Stimulated activated CD8-positive, alpha-beta memory T cell treated with anti-CD3 and anti-CD28 coated beads, Interleukin-7, amount 100 ng/mL, for 4 hours (primary cell): ENCODE data around the gene MRRF.

Experiments used
- DNase-seq, 2 donors: peaks; one replicate each; pipeline ENCODE4 v3.0.0-alpha.2; 2020; ENCODE audit warnings: low read depth in 2 of 2

Gene MRRF

DNA sequence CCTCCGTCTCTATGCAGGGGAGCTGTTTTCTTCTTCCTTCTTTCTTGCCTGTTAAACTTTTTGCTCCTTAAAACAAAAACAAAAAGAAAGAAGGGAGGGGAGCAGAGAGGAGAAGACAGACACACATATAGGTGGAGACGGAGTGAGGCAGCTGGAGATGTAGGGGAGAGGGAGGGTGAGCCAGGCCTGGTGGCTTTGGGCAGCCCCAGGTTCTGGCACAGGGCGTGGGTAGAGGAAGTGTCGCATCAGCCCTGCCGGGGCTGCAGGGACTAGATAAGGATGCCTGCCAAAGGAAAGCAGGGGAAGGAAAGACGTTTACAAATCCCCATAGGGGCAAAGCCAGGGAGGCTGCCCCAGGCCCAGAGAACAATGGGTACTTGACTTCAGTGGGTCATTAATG lies 67.4 kb downstream of the MRRF start:
- no peak for DNase-seq

DNA sequence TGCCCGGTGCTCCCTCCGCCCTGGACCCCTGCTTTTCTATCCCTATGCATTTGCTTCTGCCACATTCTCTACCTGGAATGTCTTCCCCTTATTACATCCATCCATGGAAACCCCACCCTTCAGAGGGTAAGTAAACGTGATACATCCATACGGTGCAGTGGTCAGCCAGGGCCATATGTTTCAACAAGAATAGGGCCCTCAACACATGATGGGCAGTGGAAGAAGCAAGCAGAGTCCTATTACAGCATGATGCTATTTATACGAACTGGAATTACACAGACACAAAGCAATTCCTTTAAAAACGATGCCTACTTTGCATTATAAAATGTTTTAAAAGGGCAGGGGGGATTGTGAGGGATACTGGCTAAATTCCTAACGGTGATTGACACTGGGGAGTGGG lies 68.0 kb downstream of the MRRF start:
- DNase-seq, result no peak

DNA sequence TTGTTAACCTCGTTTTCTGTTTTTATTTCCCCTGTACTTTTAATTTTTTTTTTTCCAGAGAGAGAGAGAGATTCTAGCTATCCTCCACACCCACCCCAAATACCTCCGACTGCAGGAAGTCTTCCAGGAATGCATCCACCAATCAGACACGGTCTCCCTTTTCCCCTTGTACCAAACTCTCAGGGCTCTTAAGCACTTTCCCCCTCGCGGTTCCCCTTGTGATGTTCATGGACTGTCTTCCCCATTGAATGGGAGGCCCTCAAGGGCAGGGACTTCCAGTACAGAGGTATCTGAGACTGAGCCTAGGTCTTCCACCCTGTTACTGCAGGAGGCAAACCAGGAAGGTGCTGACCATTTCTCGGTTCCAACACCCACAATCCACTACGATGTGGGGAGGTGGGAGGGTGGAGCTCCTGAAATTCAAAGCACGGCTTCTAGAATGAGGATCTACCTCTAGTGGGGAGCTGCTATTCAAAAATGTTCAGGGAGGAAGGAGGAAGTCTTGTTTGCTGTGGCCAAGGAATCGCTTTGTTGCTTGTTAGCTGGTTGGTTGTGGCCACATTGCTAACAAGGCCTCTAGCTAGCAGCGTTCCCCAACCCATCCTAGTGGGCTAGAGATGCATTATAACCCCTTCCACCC lies 68.6 kb downstream of the MRRF start:
- DNase-seq, result no peak

DNA sequence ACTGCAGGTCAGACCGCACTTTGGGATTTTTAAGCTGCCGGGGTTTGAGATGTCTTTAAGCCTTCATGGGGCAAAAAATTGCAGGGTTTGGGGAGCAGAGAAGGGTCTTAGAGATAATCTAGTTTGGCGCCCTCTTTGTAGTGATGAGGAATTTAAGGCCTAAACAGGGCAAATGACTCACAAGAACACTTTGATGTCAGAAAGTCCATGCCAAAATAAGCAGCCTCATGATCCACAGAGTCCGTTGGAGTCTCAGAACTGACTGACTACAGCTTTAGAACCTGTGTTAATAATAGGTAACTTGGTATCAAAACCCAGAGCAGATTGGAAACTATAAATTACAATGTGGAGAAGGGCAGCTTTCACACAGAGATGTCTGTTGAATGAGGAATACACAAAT lies 70.2 kb downstream of the MRRF start:
- DNase-seq, result no peak

DNA sequence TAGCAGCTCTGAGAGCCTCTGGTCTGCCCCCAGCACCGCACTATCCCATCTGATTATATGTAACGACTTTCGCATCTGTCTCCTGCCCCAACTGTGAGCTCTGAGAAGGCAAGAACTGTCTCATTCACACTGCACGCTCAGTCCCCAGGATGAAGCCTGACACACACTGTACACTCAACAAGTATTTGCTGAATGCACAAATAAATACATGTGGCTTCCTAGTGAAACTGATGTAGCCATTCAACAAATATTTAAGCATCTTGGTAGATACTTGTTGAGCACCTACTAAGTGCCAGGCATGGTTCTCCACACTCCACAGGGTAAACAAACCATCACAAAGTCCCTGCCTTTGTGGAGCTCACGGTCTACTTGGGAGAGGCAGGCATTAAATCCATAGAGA lies 71.5 kb downstream of the MRRF start:
- no peak for DNase-seq

DNA sequence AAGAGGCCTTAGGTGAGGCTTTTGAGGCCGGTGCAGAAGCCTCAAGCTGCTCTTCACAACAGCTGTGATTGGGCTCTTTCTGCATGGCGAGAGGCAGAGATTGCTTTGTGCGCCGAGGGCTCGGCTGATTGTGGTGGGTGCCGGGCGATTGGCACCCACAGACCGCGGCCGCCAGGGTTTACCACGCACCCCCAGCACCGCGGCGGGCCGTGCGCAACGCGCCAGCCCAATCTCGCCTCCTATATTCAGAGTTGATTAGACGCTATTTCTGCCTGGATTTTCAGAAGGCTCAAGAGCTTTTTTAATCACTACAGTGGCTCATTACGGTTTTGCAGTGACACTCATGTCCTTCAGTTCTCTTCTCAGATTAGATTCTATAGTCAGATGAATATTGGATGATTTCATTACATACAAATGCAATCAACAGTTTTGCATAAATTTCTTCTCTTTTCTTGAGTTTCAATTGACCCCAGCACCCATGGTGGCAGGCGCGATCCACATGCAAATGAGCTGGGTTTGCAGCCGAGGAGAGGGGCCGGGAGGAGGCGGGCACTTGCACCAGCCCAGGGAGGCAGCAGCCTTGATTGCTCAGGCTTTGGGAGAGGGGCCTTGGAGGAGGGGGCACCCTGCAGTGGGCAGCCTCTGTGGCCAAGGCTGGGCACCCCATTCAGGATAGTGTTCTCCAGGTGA lies 72.3 kb downstream of the MRRF start:
- DNase-seq, result no peak

DNA sequence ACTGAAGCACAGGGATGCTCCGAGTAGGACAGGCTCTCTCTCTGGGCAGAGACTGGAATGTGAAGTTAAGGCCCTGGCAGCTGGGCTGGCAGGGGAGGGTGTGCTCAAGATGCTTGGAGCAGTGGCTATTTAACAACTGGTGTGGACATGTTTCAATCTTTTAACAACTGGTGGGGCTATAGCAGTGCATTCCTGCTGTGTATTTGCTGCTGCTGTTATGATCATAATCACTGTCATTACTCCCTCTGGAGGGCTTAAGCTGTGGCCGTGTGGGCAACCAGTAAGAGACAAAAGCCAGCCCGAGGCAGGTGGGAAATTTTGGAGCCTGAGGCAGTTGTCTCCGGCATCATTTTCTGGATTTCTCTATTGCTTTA lies 72.9 kb downstream of the MRRF start:
- no peak for DNase-seq

DNA sequence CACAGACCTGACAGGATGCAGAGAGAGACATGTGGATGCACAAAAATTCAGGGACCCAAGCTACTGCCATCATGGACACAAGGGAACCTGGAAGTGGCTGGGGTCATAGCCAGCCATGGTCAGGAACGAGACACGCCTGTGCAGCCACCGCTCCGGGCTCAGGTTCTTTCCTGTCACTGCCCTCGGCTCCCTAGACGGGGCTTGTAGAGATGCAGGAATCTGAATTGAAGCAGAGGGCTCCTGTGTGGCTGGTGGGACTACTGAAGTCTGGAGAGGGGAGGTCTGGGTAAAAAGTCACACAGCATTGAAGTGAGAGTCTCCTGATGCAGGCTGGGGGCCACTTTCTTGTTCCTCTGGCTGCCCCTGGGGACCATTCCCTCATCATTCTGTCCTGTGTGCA lies 73.9 kb downstream of the MRRF start:
- DNase-seq, result no peak

DNA sequence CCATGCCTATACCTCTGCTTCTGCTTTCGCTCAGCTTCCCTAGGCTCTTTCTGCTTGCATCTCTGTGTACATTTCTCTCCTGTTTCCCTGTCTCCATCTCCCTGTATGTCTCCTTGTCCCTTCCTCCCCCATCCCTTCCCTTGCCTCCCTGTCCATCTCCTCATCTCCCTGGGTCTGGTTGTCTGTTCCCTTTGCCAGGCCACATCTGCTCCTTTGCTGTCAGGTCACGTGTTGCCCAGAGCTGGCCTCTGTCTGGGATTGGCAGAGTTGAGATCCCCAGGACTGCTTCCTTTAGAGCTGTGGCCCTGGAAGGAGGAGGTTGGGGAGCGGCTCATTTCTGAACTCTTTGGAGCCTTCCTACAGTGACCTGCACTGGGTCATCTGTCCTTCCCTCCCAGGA lies 74.3 kb downstream of the MRRF start:
- DNase-seq, result no peak

DNA sequence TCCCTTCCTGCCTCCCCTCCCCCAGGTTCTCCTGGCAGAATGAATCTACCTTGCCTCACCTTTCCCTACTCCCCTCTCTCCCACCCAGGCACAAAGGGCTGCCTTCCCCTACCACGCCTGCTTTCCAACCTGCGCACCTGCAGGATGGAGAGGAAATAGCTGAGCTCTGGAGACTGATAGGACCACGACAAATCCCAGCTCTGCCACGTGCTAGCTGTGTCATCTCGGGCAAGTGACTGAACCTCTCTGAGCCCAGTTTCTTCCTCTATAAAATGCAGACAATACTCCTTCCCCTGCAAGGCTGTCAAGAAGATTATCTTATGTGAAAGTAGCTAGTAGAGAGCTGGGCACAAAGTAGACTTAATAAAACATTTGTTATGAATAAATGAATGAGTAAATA lies 74.9 kb downstream of the MRRF start:
- DNase-seq, result no peak

DNA sequence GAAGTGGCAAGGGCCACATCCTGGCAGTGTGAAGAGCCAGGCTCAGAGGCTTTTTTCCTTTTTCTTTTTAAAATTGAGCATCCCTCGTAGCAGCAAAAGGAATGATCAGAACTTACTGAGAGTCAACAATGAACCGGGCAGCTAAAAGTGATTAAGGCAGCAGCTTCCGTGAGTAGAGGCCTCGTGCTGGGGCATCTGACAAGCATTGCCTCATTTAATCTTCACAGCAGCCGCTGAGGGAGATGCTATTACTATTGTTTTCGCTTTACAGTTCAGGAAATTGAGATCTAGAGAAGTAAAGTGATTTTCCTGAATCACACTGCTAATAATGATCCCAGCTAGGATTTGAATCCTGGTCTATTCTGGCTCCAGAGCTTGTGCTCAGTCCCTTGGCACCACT lies 75.5 kb downstream of the MRRF start:
- DNase-seq, result no peak

DNA sequence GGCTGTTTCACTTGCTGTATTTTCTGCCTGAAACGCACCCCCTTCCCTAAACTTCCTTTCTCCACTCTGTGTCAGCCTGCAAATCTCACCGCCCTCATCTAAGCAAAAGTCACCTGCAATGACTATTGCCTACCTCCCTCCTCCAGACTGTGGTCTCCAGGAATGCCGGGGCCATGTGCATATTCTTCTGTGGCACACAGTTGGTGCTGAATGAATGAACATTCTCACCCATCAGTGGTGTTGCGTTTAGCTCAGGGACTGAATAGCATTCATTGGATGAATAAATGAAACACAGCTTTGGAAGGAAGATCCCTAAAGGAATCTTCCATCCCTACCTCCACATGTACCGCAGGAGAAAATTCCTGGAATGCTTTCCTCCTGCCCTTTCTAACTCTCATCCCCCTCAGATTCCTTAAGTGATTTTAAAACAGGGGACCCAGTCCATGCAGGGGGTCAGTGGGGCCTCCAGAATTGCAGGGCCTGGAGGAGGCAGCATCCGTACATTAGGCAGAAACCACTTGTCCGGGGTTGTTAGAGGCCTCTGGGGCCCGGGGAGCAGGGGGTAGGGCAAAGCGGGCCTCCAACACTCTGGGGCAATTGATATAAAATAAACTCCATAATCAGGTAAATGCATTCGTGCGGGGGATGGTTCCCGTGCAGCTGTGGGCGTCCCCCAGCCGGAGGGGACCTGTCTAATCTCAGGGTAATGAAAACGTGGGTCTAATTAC lies 77.8 kb downstream of the MRRF start:
- no peak for DNase-seq

DNA sequence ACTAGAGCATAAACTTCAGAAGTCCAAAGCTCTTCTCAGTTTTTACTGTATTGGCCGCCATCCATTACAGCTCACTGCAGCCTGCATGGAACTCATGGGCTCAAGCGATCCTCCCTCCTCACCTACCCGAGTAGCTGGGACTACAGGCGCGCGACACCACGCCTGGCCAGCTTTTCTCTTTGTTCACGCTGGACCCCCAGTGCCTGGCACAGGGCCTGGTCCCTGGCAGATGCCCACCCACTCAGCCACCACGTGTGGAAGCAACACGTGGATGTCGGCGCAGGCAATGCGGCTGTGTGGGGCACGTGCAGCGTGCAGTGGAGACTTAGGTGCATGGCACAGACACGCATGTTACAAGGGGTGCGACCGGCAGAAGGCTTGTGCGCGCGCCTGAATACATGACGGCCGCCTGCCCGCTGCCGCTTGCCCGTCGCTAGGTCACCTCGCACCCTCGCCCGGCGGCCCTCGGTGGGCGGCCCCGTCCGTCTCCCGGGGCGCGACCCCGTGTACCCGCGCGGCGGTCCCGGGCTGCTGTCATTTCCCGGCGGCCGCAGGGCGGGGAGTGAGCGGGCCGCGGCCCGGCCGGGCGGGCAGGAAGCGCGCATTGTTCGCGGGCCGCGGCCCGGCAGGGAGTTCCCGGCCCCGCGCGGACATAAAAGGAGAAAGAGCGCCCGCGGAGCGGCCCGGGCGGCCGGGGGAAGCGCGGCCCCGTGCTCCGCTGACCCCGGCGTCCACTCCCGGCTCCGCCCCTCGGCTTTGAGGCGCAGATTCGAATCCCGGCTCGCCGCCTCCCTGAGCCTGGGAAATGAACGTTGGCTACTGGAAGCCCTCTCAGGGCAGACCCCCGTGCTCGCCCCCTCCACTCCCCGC lies 82.0 kb downstream of the MRRF start:
- peak in 1 of 2 donors; percentile 14 for DNase-seq

DNA sequence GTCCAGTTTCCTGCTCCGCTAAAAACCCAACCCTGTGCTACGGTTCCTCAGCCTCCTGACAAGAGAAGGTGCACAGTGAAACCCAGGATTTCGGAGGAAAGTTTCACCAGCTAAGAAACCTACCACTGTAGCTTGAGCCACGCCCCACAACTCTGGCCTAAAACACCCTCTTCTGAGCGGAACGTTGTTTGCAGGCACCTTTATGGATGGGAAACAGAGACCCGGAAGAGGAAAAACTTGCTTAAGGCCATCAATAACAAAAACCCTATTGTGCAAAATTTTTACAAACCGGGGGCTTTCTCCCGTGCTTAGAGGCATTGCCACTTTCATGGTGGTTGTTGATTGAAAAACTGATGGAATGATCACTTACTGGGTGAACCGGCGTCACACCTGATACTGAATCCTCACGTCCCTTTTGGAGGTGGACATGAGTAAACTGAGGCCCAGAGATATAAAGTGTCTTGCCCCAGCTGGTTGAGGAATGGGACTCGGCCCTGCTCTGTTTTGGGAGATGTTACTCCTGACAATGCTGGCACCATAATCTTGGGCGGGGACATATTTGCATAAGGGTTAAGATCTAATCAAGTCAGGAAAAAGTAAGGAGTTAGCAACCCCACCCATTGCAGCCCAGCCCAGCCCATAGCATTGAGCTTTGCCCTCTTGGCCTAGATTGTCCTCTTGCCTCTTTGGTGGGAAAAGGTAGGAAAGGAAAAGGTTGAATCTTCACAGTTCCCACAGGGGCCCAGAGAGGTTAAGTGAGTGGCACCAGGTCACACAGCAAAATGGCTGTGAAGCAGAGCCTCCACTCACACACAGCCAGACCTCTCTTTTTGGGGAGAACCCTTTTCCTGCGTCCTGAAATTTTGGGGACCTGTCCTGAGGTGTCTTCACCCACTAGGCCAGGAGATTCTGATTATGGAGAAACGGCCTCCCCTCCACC lies 82.9 kb downstream of the MRRF start:
- no peak for DNase-seq

DNA sequence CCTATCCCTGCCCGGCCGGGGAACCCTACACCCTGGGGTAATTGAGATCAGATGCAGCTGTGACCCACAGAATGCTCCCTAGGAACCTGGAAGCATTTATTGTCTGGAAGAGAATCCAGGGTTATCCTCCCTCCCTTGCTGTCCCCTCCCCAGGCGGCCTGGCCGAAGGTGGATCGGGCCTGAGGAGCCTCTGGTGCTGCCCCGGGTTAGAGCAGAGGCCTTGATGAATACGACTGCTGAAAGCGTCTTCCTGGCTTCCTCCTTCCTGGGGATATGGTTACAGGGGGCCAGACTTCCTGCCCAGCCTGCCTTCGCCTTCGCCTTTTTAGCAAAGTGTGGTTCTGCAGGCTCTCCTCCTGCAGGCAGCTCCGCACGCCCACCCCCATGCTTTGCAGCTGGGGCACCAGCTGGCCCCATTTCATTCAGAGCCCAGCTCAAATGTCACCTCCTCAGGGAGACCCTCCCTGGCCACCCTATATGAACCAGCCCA lies 83.7 kb downstream of the MRRF start:
- no peak for DNase-seq

DNA sequence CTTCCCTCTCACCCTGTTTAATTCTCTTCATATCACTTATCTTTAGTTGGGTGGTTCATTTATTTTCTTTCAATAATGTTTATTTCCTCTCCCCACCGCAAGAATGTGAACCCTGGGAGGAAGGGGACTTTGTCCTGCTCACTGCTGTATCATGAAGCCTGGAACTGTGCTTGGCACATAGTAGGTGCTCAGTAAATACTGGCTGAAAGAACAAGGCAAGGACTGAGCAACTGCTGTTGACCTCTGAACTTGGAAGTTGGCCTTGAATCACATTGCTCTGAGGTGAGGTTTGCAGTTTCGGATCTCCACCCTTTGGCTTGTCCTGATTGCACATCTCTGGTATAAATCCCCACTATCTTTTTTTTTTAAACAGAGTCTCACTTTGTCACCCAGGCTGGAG lies 84.1 kb downstream of the MRRF start:
- no peak for DNase-seq

DNA sequence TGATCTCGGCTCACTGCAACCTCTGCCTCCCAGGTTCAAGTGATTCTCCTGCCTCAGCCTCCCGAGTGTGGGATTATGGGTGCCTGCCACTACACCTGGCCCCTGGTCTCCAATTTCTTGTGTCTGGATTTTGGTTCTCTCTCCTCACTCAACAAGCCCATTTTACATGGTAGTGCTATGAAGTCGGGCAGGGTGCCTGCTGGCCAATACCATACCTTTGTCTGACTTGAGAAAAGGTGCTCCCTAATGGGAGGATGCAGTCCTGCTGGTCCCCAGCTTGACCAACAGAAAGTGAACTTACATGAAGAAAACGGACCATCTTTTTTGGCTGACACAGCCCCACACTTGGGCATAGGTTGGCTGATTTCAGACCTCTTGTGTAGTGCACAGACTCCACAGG lies 84.5 kb downstream of the MRRF start:
- no peak for DNase-seq

DNA sequence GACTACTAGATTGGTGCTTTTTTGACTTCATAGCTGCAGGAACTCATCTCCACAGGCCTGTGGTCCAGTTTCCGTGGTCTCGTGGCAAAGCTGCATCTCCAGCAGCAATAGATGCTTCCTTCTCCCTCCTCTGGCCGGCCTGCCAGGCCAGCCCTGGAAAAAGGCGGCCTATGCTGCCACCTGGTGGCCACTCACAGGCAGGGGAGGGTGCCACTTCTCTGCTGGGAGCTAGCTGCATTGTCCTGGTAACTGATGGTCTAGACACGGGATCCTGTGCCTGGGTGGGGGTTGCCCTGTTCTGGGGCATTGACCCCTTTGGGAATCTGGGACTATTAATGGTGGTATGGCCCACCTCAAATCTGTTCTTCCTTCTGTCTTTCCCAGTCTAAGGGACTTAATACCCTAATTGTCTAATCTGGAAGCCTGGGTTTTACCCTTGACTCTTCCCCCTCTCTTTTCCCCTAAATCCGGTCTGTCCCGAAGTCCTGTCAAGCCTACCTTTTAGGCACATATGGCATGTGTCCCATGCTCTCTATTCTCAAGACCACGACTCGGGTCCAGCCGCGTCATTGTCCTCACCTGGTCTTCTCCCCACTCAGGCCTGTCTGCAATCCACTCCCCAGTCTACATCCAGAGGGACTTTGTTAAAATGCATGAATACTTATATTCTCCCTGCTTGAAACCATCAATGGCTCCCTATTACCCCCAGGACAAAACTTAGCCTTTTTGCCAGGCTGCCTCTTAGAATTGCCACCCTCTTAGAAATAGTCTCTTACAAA lies 86.1 kb downstream of the MRRF start:
- DNase-seq, result peak; percentile 40 to 52

DNA sequence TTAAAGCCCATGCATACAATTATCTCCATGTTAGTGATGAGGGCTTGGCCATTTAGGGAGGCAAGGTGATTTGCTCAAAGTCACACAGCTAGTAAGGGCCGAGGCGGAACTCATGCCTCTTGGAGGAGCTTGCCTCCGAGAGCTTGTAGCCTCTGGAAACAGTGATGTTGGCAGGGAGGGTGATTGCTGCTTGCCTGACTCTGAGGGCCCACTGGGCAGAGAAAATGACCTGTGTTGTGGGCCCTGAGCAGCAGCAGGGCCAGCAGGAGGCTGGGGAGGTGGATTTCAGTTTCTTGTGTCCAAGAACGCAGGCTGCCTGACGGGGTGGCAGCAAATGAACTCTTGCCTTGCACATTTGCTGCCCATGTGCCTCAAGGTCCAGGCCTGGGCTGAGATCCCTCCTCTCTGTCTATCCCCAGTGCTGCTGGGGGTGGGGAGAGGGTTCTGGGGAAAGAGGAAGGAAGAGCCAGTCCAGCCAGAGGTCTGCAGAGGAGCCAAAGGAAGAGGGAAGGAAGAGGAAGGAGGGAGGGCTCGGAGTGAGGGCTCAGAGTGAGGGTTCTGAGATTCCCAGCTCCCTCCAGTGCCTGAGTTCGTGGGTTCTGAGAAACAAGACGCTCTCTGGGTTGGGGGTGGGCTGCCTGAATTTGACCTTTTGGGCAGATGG lies 90.0 kb downstream of the MRRF start:
- no peak for DNase-seq
